Stimulated activated CD8-positive, alpha-beta memory T cell treated with anti-CD3 and anti-CD28 coated beads, Interleukin-12 subunit alpha, Interleukin-12 subunit beta, amount 100 ng/mL, for 1 hour (primary cell): ENCODE measurements around the gene CD83.

Experiments used
- DNase-seq: peaks from one replicate; pipeline ENCODE4 v3.0.0-alpha.2; 2020; ENCODE audit warnings: low read depth

CD83 gene

GRCh38 chr6:14123386-14124111, 6.0 kb downstream of the CD83 start:
- DNase-seq = no peak

- DNase-seq = no peak
These were observed 7.8 kb downstream of the CD83 start for GRCh38 chr6:14125346-14125745.

GRCh38 chr6:14126191-14126590, 8.6 kb downstream of the CD83 start:
- no peak for DNase-seq

- DNase-seq = no peak
These were observed 10.0 kb downstream of the CD83 start for GRCh38 chr6:14127611-14128010.

- DNase-seq = no peak
These were observed 10.4 kb downstream of the CD83 start for GRCh38 chr6:14128012-14128411.

- no peak for DNase-seq
These were observed 11.2 kb downstream of the CD83 start for GRCh38 chr6:14128746-14129145.

- DNase-seq = no peak
These were observed 12.0 kb downstream of the CD83 start for GRCh38 chr6:14129575-14129974.

- DNase-seq = no peak
These were observed 13.0 kb downstream of the CD83 start for GRCh38 chr6:14130435-14131075.

GRCh38 chr6:14131579-14131978, 14.0 kb downstream of the CD83 start:
- DNase-seq = no peak

- no peak for DNase-seq
These were observed 14.8 kb downstream of the CD83 start for GRCh38 chr6:14132244-14132920.

- DNase-seq = no peak
These were observed 15.3 kb downstream of the CD83 start for GRCh38 chr6:14132921-14133275.

- no peak for DNase-seq
These were observed 16.8 kb downstream of the CD83 start for GRCh38 chr6:14134211-14134910.

GRCh38 chr6:14135893-14136539, 18.4 kb downstream of the CD83 start:
- DNase-seq = no peak

GRCh38 chr6:14138701-14139215, 21.2 kb downstream of the CD83 start:
- no peak for DNase-seq

- no peak for DNase-seq
These were observed 23.9 kb downstream of the CD83 start for GRCh38 chr6:14141351-14142062.

- no peak for DNase-seq
These were observed 24.5 kb downstream of the CD83 start for GRCh38 chr6:14142063-14142450.

- DNase-seq = no peak
These were observed 25.1 kb downstream of the CD83 start for GRCh38 chr6:14142511-14143223.

- no peak for DNase-seq
These were observed 25.7 kb downstream of the CD83 start for GRCh38 chr6:14143305-14143704.

- peak; percentile 51 for DNase-seq
These were observed 27.1 kb downstream of the CD83 start for GRCh38 chr6:14144678-14145113.

GRCh38 chr6:14146506-14147096, 29.0 kb downstream of the CD83 start:
- no peak for DNase-seq
